Measurements from ENCODE around the gene LARP6. TPM values are rescaled to one million over a fixed set of nuclear protein-coding genes. Genes with fewer than 3 reads are reported as not detected.
A peak's percentile ranks its signal among the peaks of the same experiment; 100 is the strongest.

The LARP6 gene
- total and polyA plus RNA-seq, 9 donors = 10.6 to 17.9 (median 13.7) TPM

GRCh38 chr15:70852501-70853317, 1.2 kb downstream of the LARP6 start:
- 50% methylated on average over 4 of the region's 11 CpGs for WGBS (ENCODE audit: insufficient coverage)
- no peak overlapping the region for H3K27ac ChIP-seq (ENCODE audit: low read length)
- peaks cover 37% of the 10 kb centered on the region for H3K4me1 ChIP-seq (ENCODE audit: control insufficient read depth, insufficient read depth, low read length)
- DNase-seq = peak; percentile 32
- peak overlapping the region; percentile 65 for H3K4me3 ChIP-seq (ENCODE audit: low read length)
- H3K9me3 ChIP-seq (replicated peaks; ENCODE audit: control insufficient read depth, low read depth, low read length) = no peaks in the 10 kb centered on the region
- no peaks in the 10 kb centered on the region for H3K27me3 ChIP-seq (ENCODE audit: control insufficient read depth, insufficient read depth, low read length)
- peaks cover 9% of the 10 kb centered on the region for H3K36me3 ChIP-seq (ENCODE audit: control insufficient read depth, insufficient read depth, low read length)

GRCh38 chr15:70851889-70852288, 2.1 kb downstream of the LARP6 start:
- H3K27me3 ChIP-seq (ENCODE audit: control insufficient read depth, insufficient read depth, low read length) = no peaks in the 10 kb centered on the region
- no peak overlapping the region for H3K4me3 ChIP-seq (ENCODE audit: low read length)
- no peak overlapping the region for H3K27ac ChIP-seq (ENCODE audit: low read length)
- peaks cover 30% of the 10 kb centered on the region for H3K4me1 ChIP-seq (ENCODE audit: control insufficient read depth, insufficient read depth, low read length)
- 95% methylated on average over 6 of the region's 6 CpGs for WGBS (ENCODE audit: insufficient coverage)
- H3K9me3 ChIP-seq (replicated peaks; ENCODE audit: control insufficient read depth, low read depth, low read length) = no peaks in the 10 kb centered on the region
- H3K36me3 ChIP-seq (ENCODE audit: control insufficient read depth, insufficient read depth, low read length) = peaks cover 9% of the 10 kb centered on the region
- no peak for DNase-seq

GRCh38 chr15:70845602-70846360, 8.2 kb downstream of the LARP6 start:
- DNase-seq = no peak
- WGBS (ENCODE audit: insufficient coverage) = 93% methylated on average over 2 of the region's 6 CpGs
- Histone ChIP-seq H3K9me3 (replicated peaks; ENCODE audit: control insufficient read depth, low read depth, low read length) (no peaks in the 10 kb centered on the region), H3K27ac (ENCODE audit: low read length) (no peak overlapping the region), H3K4me1 (ENCODE audit: control insufficient read depth, insufficient read depth, low read length) (no peaks in the 10 kb centered on the region), H3K4me3 (ENCODE audit: low read length) (no peak overlapping the region), H3K36me3 (ENCODE audit: control insufficient read depth, insufficient read depth, low read length) (peaks cover 2% of the 10 kb centered on the region), H3K27me3 (ENCODE audit: control insufficient read depth, insufficient read depth, low read length) (no peaks in the 10 kb centered on the region)

- 100% methylated on average over 1 of the region's 2 CpGs for WGBS (ENCODE audit: insufficient coverage)
These were observed 16.5 kb downstream of the LARP6 start for GRCh38 chr15:70837476-70837875.

GRCh38 chr15:70835841-70836240, 18.1 kb downstream of the LARP6 start:
- H3K4me1 ChIP-seq (ENCODE audit: control insufficient read depth, insufficient read depth, low read length) = peaks cover 13% of the 10 kb centered on the region
- H3K27me3 ChIP-seq (ENCODE audit: control insufficient read depth, insufficient read depth, low read length) = no peaks in the 10 kb centered on the region
- H3K4me3 ChIP-seq (ENCODE audit: low read length) = no peak overlapping the region
- H3K27ac ChIP-seq (ENCODE audit: low read length) = no peak overlapping the region
- H3K36me3 ChIP-seq (ENCODE audit: control insufficient read depth, insufficient read depth, low read length) = peaks cover 33% of the 10 kb centered on the region
- WGBS (ENCODE audit: insufficient coverage) = no CpG with 5 or more reads among the region's 3 CpGs
- DNase-seq = no peak
- no peaks in the 10 kb centered on the region for H3K9me3 ChIP-seq (replicated peaks; ENCODE audit: control insufficient read depth, low read depth, low read length)

More at GRCh38 chr15:70837476-70837875, 16.5 kb downstream of the LARP6 start:
- H3K9me3 ChIP-seq (replicated peaks; ENCODE audit: control insufficient read depth, low read depth, low read length) = no peaks in the 10 kb centered on the region
- peaks cover 19% of the 10 kb centered on the region for H3K36me3 ChIP-seq (ENCODE audit: control insufficient read depth, insufficient read depth, low read length)
- H3K27ac ChIP-seq (ENCODE audit: low read length) = no peak overlapping the region
- no peak for DNase-seq
- no peak overlapping the region for H3K4me3 ChIP-seq (ENCODE audit: low read length)
- peaks cover 13% of the 10 kb centered on the region for H3K4me1 ChIP-seq (ENCODE audit: control insufficient read depth, insufficient read depth, low read length)
- H3K27me3 ChIP-seq (ENCODE audit: control insufficient read depth, insufficient read depth, low read length) = no peaks in the 10 kb centered on the region

- Histone ChIP-seq H3K4me1 (ENCODE audit: control insufficient read depth, insufficient read depth, low read length) (peaks cover 13% of the 10 kb centered on the region), H3K27ac (ENCODE audit: low read length) (no peak overlapping the region), H3K27me3 (ENCODE audit: control insufficient read depth, insufficient read depth, low read length) (no peaks in the 10 kb centered on the region), H3K4me3 (ENCODE audit: low read length) (no peak overlapping the region), H3K9me3 (replicated peaks; ENCODE audit: control insufficient read depth, low read depth, low read length) (no peaks in the 10 kb centered on the region), H3K36me3 (ENCODE audit: control insufficient read depth, insufficient read depth, low read length) (peaks cover 33% of the 10 kb centered on the region)
- WGBS (ENCODE audit: insufficient coverage) = 70% methylated on average over 3 of the region's 6 CpGs
- DNase-seq = peak; percentile 37
These were observed 18.5 kb downstream of the LARP6 start for GRCh38 chr15:70835415-70835814.

GRCh38 chr15:70834999-70835398, 19.0 kb downstream of the LARP6 start:
- WGBS (ENCODE audit: insufficient coverage) = 100% methylated on average over 1 of the region's 2 CpGs
- no peak overlapping the region for H3K27ac ChIP-seq (ENCODE audit: low read length)

GRCh38 chr15:70833861-70834765, 19.8 kb downstream of the LARP6 start:
- no peaks in the 10 kb centered on the region for H3K9me3 ChIP-seq (replicated peaks; ENCODE audit: control insufficient read depth, low read depth, low read length)
- WGBS (ENCODE audit: insufficient coverage) = 43% methylated on average over 7 of the region's 9 CpGs
- peaks cover 13% of the 10 kb centered on the region for H3K4me1 ChIP-seq (ENCODE audit: control insufficient read depth, insufficient read depth, low read length)
- H3K27ac ChIP-seq (ENCODE audit: low read length) = peak overlapping the region; percentile 24
- H3K27me3 ChIP-seq (ENCODE audit: control insufficient read depth, insufficient read depth, low read length) = no peaks in the 10 kb centered on the region
- DNase-seq = peak; percentile 88
- no peak overlapping the region for H3K4me3 ChIP-seq (ENCODE audit: low read length)
- peaks cover 33% of the 10 kb centered on the region for H3K36me3 ChIP-seq (ENCODE audit: control insufficient read depth, insufficient read depth, low read length)

More at GRCh38 chr15:70834999-70835398, 19.0 kb downstream of the LARP6 start:
- no peaks in the 10 kb centered on the region for H3K27me3 ChIP-seq (ENCODE audit: control insufficient read depth, insufficient read depth, low read length)
- no peak overlapping the region for H3K4me3 ChIP-seq (ENCODE audit: low read length)
- no peaks in the 10 kb centered on the region for H3K9me3 ChIP-seq (replicated peaks; ENCODE audit: control insufficient read depth, low read depth, low read length)
- peaks cover 13% of the 10 kb centered on the region for H3K4me1 ChIP-seq (ENCODE audit: control insufficient read depth, insufficient read depth, low read length)
- peaks cover 33% of the 10 kb centered on the region for H3K36me3 ChIP-seq (ENCODE audit: control insufficient read depth, insufficient read depth, low read length)
- DNase-seq = no peak

- H3K36me3 ChIP-seq (ENCODE audit: control insufficient read depth, insufficient read depth, low read length) = peaks cover 33% of the 10 kb centered on the region
- peak overlapping the region; percentile 24 for H3K27ac ChIP-seq (ENCODE audit: low read length)
These were observed 20.5 kb downstream of the LARP6 start for GRCh38 chr15:70833422-70833821.

More at GRCh38 chr15:70833422-70833821, 20.5 kb downstream of the LARP6 start:
- H3K4me3 ChIP-seq (ENCODE audit: low read length) = no peak overlapping the region
- H3K9me3 ChIP-seq (replicated peaks; ENCODE audit: control insufficient read depth, low read depth, low read length) = no peaks in the 10 kb centered on the region
- H3K27me3 ChIP-seq (ENCODE audit: control insufficient read depth, insufficient read depth, low read length) = no peaks in the 10 kb centered on the region
- no peak for DNase-seq
- WGBS (ENCODE audit: insufficient coverage) = no CpG with 5 or more reads among the region's 3 CpGs
- peaks cover 13% of the 10 kb centered on the region for H3K4me1 ChIP-seq (ENCODE audit: control insufficient read depth, insufficient read depth, low read length)
